K562 (cell line): ENCODE results near the gene ABHD5. TPM values are rescaled to one million over a fixed set of nuclear protein-coding genes. Genes with fewer than 3 reads are reported as not detected.
A peak's percentile ranks its signal among the peaks of the same experiment; 100 is the strongest.

Source experiments
- ATAC-seq: fragments of 200-7000 bp; cut with Tn5 transposase; 3 replicates; pipeline ENCODE4 v1.9.1; 2020; ENCODE audit warnings: moderate library complexity
- BruUV-seq: library from RNA; stranded (reverse); fragments of 400-500 nt; replicated peaks from 2 replicates; lab custom pipeline; 2021; lab: Mats Ljungman, UMichigan
- CTCF ChIA-PET: fragments of 300-600 bp; formaldehyde crosslinking; extraction: SDS; loops from one replicate; lab custom pipeline; 2021; ENCODE audit warnings: low intra/inter-chr PET ratio; lab: Yijun Ruan, JAX
- POLR2A ChIA-PET: fragments of 300-600, 350-650 bp; sonication (Branson Sonifier 250); formaldehyde crosslinking; extraction: SDS; loops from one replicate; lab custom pipeline; 2021; ENCODE audit warnings: antibody characterized with exemption, inconsistent platforms; lab: Yijun Ruan, JAX
- DNase-seq, 4 experiments: peaks; one replicate each; pipeline versions ENCODE4 v3.0.0 to v3.0.0-alpha.2; 2011 to 2018; ENCODE audit warnings: low spot score in 3 of 4, mixed read lengths in 3 of 4; ENCODE audit errors: extremely low read depth in 1 of 4
- FAIRE-seq: peaks from 2 replicates; lab custom pipeline; 2011; peaks lifted over from hg19 to GRCh38; lab: Jason Lieb, UNC
- H2AFZ ChIP-seq: 2 replicates; pipeline ENCODE4 v1.6.0; 2011; ENCODE audit warnings: low read depth, low read length, control low read depth, inconsistent platforms
- H3K27ac ChIP-seq: fragments of 200-600 bp; 3 replicates; pipeline ENCODE4 v1.8.0; 2011; ENCODE audit warnings: low read depth, mild to moderate bottlenecking, control low read depth, inconsistent platforms, low read length, moderate library complexity, mixed read lengths; ENCODE audit errors: extremely low read depth
- H3K27me3 ChIP-seq, 2 experiments: fragments of 300-600 bp in 1 of 2; 2 replicates in 1 of 2; 3 replicates in 1 of 2; pipeline versions ENCODE4 v1.6.0 to v1.8.0; 2011; ENCODE audit warnings: inconsistent platforms in 2 of 2, low read length in 2 of 2, mild to moderate bottlenecking in 1 of 2, mixed read lengths in 1 of 2, moderate library complexity in 1 of 2; ENCODE audit not compliant: control insufficient read depth in 2 of 2, insufficient read depth in 2 of 2
- H3K36me3 ChIP-seq: fragments of 300-600 bp; 3 replicates; pipeline ENCODE4 v1.8.0; 2011; ENCODE audit warnings: mild to moderate bottlenecking, low read length, inconsistent platforms; ENCODE audit not compliant: control insufficient read depth, insufficient read depth
- H3K4me1 ChIP-seq, 2 experiments: fragments of 200-600 bp in 1 of 2; replicated peaks in 1 of 2; 2 replicates in 1 of 2; 3 replicates in 1 of 2; pipeline versions ENCODE4 v1.5.1 to v1.8.0; 2011; ENCODE audit warnings: inconsistent platforms in 2 of 2, low read length in 2 of 2, mild to moderate bottlenecking in 1 of 2, mixed read lengths in 1 of 2, moderate library complexity in 1 of 2; ENCODE audit not compliant: control insufficient read depth in 2 of 2, insufficient read depth in 2 of 2
- H3K4me2 ChIP-seq: 2 replicates; pipeline ENCODE4 v1.6.1; 2011; ENCODE audit warnings: low read length, control low read depth, inconsistent platforms, mixed read lengths; ENCODE audit not compliant: insufficient read depth
- H3K4me3 ChIP-seq: fragments of 200-600 bp; sonication (generic), shearing (Covaris generic); 2 replicates; pipeline ENCODE4 v1.5.1; 2016; ENCODE audit warnings: control low read depth, inconsistent platforms
- H3K79me2 ChIP-seq: fragments of 200-600 bp; 3 replicates; pipeline ENCODE4 v1.8.0; 2011; ENCODE audit warnings: low read length, inconsistent platforms; ENCODE audit not compliant: control insufficient read depth, insufficient read depth
- H3K9ac ChIP-seq, 2 experiments: 2 replicates each; pipeline versions ENCODE4 v1.6.0 to v1.6.1; 2011; ENCODE audit warnings: low read depth in 2 of 2, low read length in 2 of 2, control low read depth in 1 of 2, inconsistent platforms in 1 of 2, mild to moderate bottlenecking in 1 of 2, mixed read lengths in 1 of 2; ENCODE audit not compliant: insufficient read depth in 1 of 2
- H3K9me1 ChIP-seq: one replicate; pipeline ENCODE4 v1.6.0; 2011; ENCODE audit warnings: inconsistent platforms, mild to moderate bottlenecking, low read length, moderate library complexity; ENCODE audit not compliant: control insufficient read depth, insufficient read depth
- H3K9me3 ChIP-seq: replicated peaks from 2 replicates; pipeline ENCODE4 v1.5.1; 2011; ENCODE audit warnings: low read depth, low read length, inconsistent platforms; ENCODE audit not compliant: control insufficient read depth, insufficient read depth
- H4K20me1 ChIP-seq: replicated peaks from 2 replicates; pipeline ENCODE4 v1.6.1; 2011; ENCODE audit warnings: low read length, inconsistent platforms, mixed read lengths; ENCODE audit not compliant: control insufficient read depth, insufficient read depth
- C11orf30 ChIP-seq: fragments of 450-650 bp; IDR thresholded peaks from 2 replicates; pipeline ENCODE4 v1.6.1; 2016; ENCODE audit warnings: low read depth, mild to moderate bottlenecking
- CREB3L1 ChIP-seq: fragments of 450-650 bp; IDR thresholded peaks from 2 replicates; pipeline ENCODE4 v1.6.1; 2014; ENCODE audit warnings: low read depth, mild to moderate bottlenecking, moderate library complexity, borderline replicate concordance
- ELF2 ChIP-seq: fragments of 250-450 bp; sonication (Bioruptor Pico); IDR thresholded peaks from 2 replicates; pipeline ENCODE4 v1.5.0; 2021; ENCODE audit warnings: mild to moderate bottlenecking
- JUND ChIP-seq, 2 experiments: IDR thresholded peaks; 2 replicates in 1 of 2; 3 replicates in 1 of 2; pipeline ENCODE4 v1.6.1; 2011; ENCODE audit warnings: borderline replicate concordance in 2 of 2, low read depth in 2 of 2, low read length in 2 of 2, improper control_type of control experiment in 1 of 2, missing biosample characterization in 1 of 2, missing genetic modification characterization in 1 of 2, missing genetic modification reagents in 1 of 2
- MEF2A ChIP-seq: IDR thresholded peaks from 2 replicates; pipeline ENCODE4 v1.6.1; 2011; ENCODE audit warnings: low read depth, mild to moderate bottlenecking, low read length, moderate library complexity; ENCODE audit not compliant: control insufficient read depth
- RAD51 ChIP-seq: fragments of 450-650 bp; IDR thresholded peaks from 2 replicates; pipeline ENCODE4 v1.7.1; 2016; ENCODE audit warnings: low read depth, mild to moderate bottlenecking, borderline replicate concordance
- TFE3 ChIP-seq: fragments of 450-650 bp; formaldehyde crosslinking; IDR thresholded peaks from 2 replicates; pipeline ENCODE4 v1.4.0; 2020; ENCODE audit warnings: mild to moderate bottlenecking, mixed read lengths
- USF1 ChIP-seq: sonication (generic); formaldehyde crosslinking; IDR thresholded peaks from 2 replicates; pipeline ENCODE4 v1.9.0; 2022; ENCODE audit warnings: mild to moderate bottlenecking, missing genetic modification reagents
- USF2 ChIP-seq: sonication (generic); formaldehyde crosslinking; IDR thresholded peaks from 2 replicates; pipeline ENCODE4 v1.5.0; 2020; ENCODE audit warnings: missing genetic modification reagents
- ZNF280B ChIP-seq: fragments of 250-450 bp; sonication (Bioruptor Pico); IDR thresholded peaks from 2 replicates; pipeline ENCODE4 v1.5.1; 2021; ENCODE audit warnings: mild to moderate bottlenecking
- ZNF316 ChIP-seq: fragments of 450-650 bp; IDR thresholded peaks from 2 replicates; pipeline ENCODE4 v1.6.1; 2016
- ZNF696 ChIP-seq: fragments of 250-450 bp; sonication (Bioruptor Pico); conservative IDR thresholded peaks from 2 replicates; pipeline ENCODE4 v1.4.0; 2020; ENCODE audit warnings: mild to moderate bottlenecking, moderate library complexity
- WGBS: fragments of 100-300 bp; shearing (Covaris generic); methylation state at CpG from one replicate; pipeline ENCODE4 v1.1.6; 2016; ENCODE audit warnings: low coverage, mixed read lengths; ENCODE audit not compliant: insufficient coverage; ENCODE audit errors: missing lambda C conversion rate; 5-methylcytosine and 5-hydroxymethylcytosine counted together
- in situ Hi-C: fragments of 300-500 bp; cut with MboI; formaldehyde crosslinking; loops from 4 replicates; pipeline ENCODE4 v1.15.0; 2018; ENCODE audit warnings: inconsistent platforms, mixed read lengths
- intact Hi-C: fragments of 100-400 bp; cut with micrococcal nuclease; formaldehyde crosslinking; loops from 2 replicates; pipeline ENCODE4 v1.14.2; 2022
- polyA plus RNA-seq, 8 experiments: library from polyadenylated mRNA; depleted of rRNA in 4 of 8; stranded (reverse) in 5 of 8; unstranded in 3 of 8; fragments of >200 nt; fragmentation: Nextera tagmentation in 2 of 8; fragmentation: Illumina TruSeq in 1 of 8; extraction: Ambion mirVana in 2 of 8; extraction: Trizol in 1 of 8; gene quantifications; 2 replicates each; pipeline versions ENCODE4 v1.2.1 to v1.2.3, GENCODE V29; 2011 to 2014; ENCODE audit warnings: inconsistent platforms in 1 of 8, missing spikeins in 1 of 8
- total RNA-seq, 7 experiments: library from RNA; depleted of rRNA in 6 of 7; stranded (reverse); fragments of >200 nt in 6 of 7; fragmentation: Illumina TruSeq in 2 of 7; extraction: Trizol in 2 of 7; gene quantifications; 2 replicates each; pipeline versions ENCODE4 v1.2.1 to v1.2.3, GENCODE V29; 2011 to 2021; ENCODE audit warnings: low replicate concordance in 1 of 7

Gene ABHD5
- total and polyA plus RNA-seq, 9 of the 15 experiments (the other 6 are each of a cell fraction or from before 2014, with no cell fraction given): 27.8 to 61.7 (median 39.9) TPM

- no peak for TF ChIP-seq CREB3L1
- TF ChIP-seq, all 486 proteins: peak for 0
Measured at GRCh38 chr3:43748645-43749044, 57.9 kb downstream of the ABHD5 start (continued).

GRCh38 chr3:43752905-43753304 lies 62.2 kb downstream of the ABHD5 start:
- FAIRE-seq: no peak
- no peak for ATAC-seq
- 41% methylated on average over 3 of the region's 3 CpGs for WGBS
- Histone ChIP-seq H3K27ac (no peak overlapping the region), H3K9me1 (no peaks in the 10 kb centered on the region), H3K27me3 (peaks cover 0 to 7% of the 10 kb centered on the region in 2 experiments; a peak in 1 of 5 replicates), H3K9ac (no peak overlapping the region), H4K20me1 (0 out of 2 replicates have a peak, but pooled peaks cover 3% of the 10 kb centered on the region), H3K4me2 (no peak overlapping the region), H3K36me3 (no peaks in the 10 kb centered on the region), H3K4me1 (peaks cover 0 to 7% of the 10 kb centered on the region in 2 experiments; a peak in 2 of 5 replicates), H3K9me3 (no peaks in the 10 kb centered on the region), H3K79me2 (no peaks in the 10 kb centered on the region), H2AFZ (no peak overlapping the region), H3K4me3 (no peak overlapping the region)
- TF ChIP-seq USF2 (CRISPR knock-in tag): 0 out of 2 replicates have a peak, but pooled peaks have one; percentile 35
- no peak for TF ChIP-seq JUND (IDR thresholded peaks at IDR 0.05; ENCODE audit: borderline replicate concordance, low read depth, low read length)
- no peak for TF ChIP-seq JUND (tag; IDR thresholded peaks at IDR 0.05; ENCODE audit: borderline replicate concordance, low read depth, low read length)
- no peak for TF ChIP-seq ZNF696
- peak; percentile 54; the same call in 1 of the 2 replicates for TF ChIP-seq RAD51
- no peak for TF ChIP-seq ZNF280B (CRISPR knock-in tag)
- TF ChIP-seq ELF2 (CRISPR knock-in tag): no peak
- TF ChIP-seq MEF2A: no peak
- peak; percentile 45; the same call in 1 of the 2 replicates for TF ChIP-seq USF1
- TF ChIP-seq C11orf30: peak; percentile 18; the same call in 1 of the 2 replicates
- TF ChIP-seq TFE3: peak; percentile 83
- peak; percentile 72 for TF ChIP-seq ZNF316
- CTCF ChIA-PET: no interaction called here
- DNase-seq: no peak
- POLR2A ChIA-PET: interaction anchor here (1.1 to 1.3 kb wide), 3 partner anchors 10 to 19 kb away, joined by 4 to 6 read pairs (median 5); no protein-coding TSS in a partner anchor
- in situ Hi-C loops (no loop called here), intact Hi-C loops (no loop called here)
- no TSS peak for BruUV-seq
